Astrocyte of the hippocampus (primary cell): ENCODE data around the gene FBXO28.

Experiments
- DNase-seq: peaks from one replicate; pipeline ENCODE4 v3.0.0; 2011; ENCODE audit warnings: low read depth, low spot score

FBXO28 gene

GRCh38 chr1:224095867-224096266, 18.0 kb upstream of the FBXO28 start:
- DNase-seq = no peak

- DNase-seq = no peak
These were observed 17.1 kb upstream of the FBXO28 start for GRCh38 chr1:224096773-224097172.

GRCh38 chr1:224098007-224098406, 15.9 kb upstream of the FBXO28 start:
- DNase-seq = no peak

GRCh38 chr1:224106568-224107281, 7.2 kb upstream of the FBXO28 start:
- DNase-seq = peak; percentile 61

GRCh38 chr1:224107282-224107625, 6.7 kb upstream of the FBXO28 start:
- DNase-seq = no peak

GRCh38 chr1:224108991-224109390, 4.9 kb upstream of the FBXO28 start:
- no peak for DNase-seq

- DNase-seq = no peak
These were observed 3.9 kb upstream of the FBXO28 start for GRCh38 chr1:224109981-224110380.

- DNase-seq = no peak
These were observed 906 bp upstream of the FBXO28 start for GRCh38 chr1:224113005-224113404.

- no peak for DNase-seq
These were observed 380 bp upstream of the FBXO28 start for GRCh38 chr1:224113545-224113917.

- DNase-seq = peak; percentile 20
These were observed 870 bp downstream of the FBXO28 start for GRCh38 chr1:224114787-224115175.

- DNase-seq = peak; percentile 60
These were observed 2.2 kb downstream of the FBXO28 start for GRCh38 chr1:224116131-224116530.

- DNase-seq = no peak
These were observed 4.8 kb downstream of the FBXO28 start for GRCh38 chr1:224118688-224119087.

- no peak for DNase-seq
These were observed 9.2 kb downstream of the FBXO28 start for GRCh38 chr1:224123136-224123535.

- no peak for DNase-seq
These were observed 10.3 kb downstream of the FBXO28 start for GRCh38 chr1:224124220-224124619.

GRCh38 chr1:224127925-224128819, 14.3 kb downstream of the FBXO28 start:
- peak; percentile 33 for DNase-seq

GRCh38 chr1:224131253-224131652, 17.3 kb downstream of the FBXO28 start:
- no peak for DNase-seq

- no peak for DNase-seq
These were observed 19.0 kb downstream of the FBXO28 start for GRCh38 chr1:224132901-224133300.

- DNase-seq = no peak
These were observed 19.9 kb downstream of the FBXO28 start for GRCh38 chr1:224133741-224134299.

GRCh38 chr1:224137518-224137917, 23.6 kb downstream of the FBXO28 start:
- DNase-seq = no peak

GRCh38 chr1:224138198-224138597, 24.3 kb downstream of the FBXO28 start:
- no peak for DNase-seq

GRCh38 chr1:224141693-224142092, 27.8 kb downstream of the FBXO28 start:
- DNase-seq = no peak

- no peak for DNase-seq
These were observed 35.8 kb downstream of the FBXO28 start for GRCh38 chr1:224149709-224150108.

GRCh38 chr1:224151117-224151516, 37.2 kb downstream of the FBXO28 start:
- no peak for DNase-seq
